GM23248 (cell line): ENCODE data around the gene DMTF1. TPM values are rescaled to one million over a fixed set of nuclear protein-coding genes. Genes with fewer than 3 reads are reported as not detected.

ENCODE experiments used
- DNase-seq: peaks from one replicate; pipeline ENCODE4 v3.0.0-alpha.2; 2015
- H2AFZ ChIP-seq: fragments of 200-600 bp; sonication (generic); 2 replicates; pipeline ENCODE4 v1.6.1; 2016; ENCODE audit warnings: antibody characterized with exemption
- H3F3A ChIP-seq: fragments of 200-600 bp; sonication (generic); 2 replicates; pipeline ENCODE4 v1.6.1; 2016; ENCODE audit warnings: mild to moderate bottlenecking, antibody characterized with exemption, mixed run types; ENCODE audit not compliant: insufficient read depth
- H3K27ac ChIP-seq: fragments of 200-600 bp; sonication (generic); 2 replicates; pipeline ENCODE4 v1.5.1; 2016; ENCODE audit warnings: mild to moderate bottlenecking
- H3K27me3 ChIP-seq: fragments of 200-600 bp; sonication (generic); replicated peaks from 2 replicates; pipeline ENCODE4 v1.6.1; 2016; ENCODE audit warnings: mild to moderate bottlenecking; ENCODE audit not compliant: insufficient read depth
- H3K36me3 ChIP-seq: fragments of 200-600 bp; sonication (generic); 2 replicates; pipeline ENCODE4 v1.6.1; 2016; ENCODE audit warnings: low read depth, mild to moderate bottlenecking
- H3K4me1 ChIP-seq: fragments of 200-600 bp; sonication (generic); 2 replicates; pipeline ENCODE4 v1.6.1; 2016; ENCODE audit warnings: mild to moderate bottlenecking; ENCODE audit not compliant: insufficient read depth
- H3K4me2 ChIP-seq: fragments of 200-600 bp; sonication (generic); one replicate; pipeline ENCODE4 v1.6.1; 2016; ENCODE audit warnings: mild to moderate bottlenecking; ENCODE audit not compliant: unreplicated experiment
- H3K4me3 ChIP-seq: fragments of 200-600 bp; sonication (generic); 2 replicates; pipeline ENCODE4 v1.5.1; 2016; ENCODE audit warnings: mild to moderate bottlenecking
- H3K79me2 ChIP-seq: fragments of 200-600 bp; sonication (generic); 2 replicates; pipeline ENCODE4 v1.6.1; 2016; ENCODE audit warnings: mild to moderate bottlenecking; ENCODE audit not compliant: insufficient read depth
- H3K9ac ChIP-seq: fragments of 200-600 bp; sonication (generic); 2 replicates; pipeline ENCODE4 v1.6.1; 2016; ENCODE audit warnings: mild to moderate bottlenecking
- H3K9me2 ChIP-seq: fragments of 200-600 bp; sonication (generic); 2 replicates; pipeline ENCODE4 v1.6.1; 2016; ENCODE audit warnings: mixed run types, mild to moderate bottlenecking, moderate library complexity; ENCODE audit not compliant: insufficient read depth
- H3K9me3 ChIP-seq: fragments of 200-600 bp; sonication (generic); one replicate; pipeline ENCODE4 v1.6.1; 2017; ENCODE audit warnings: low read depth
- H4K20me1 ChIP-seq: fragments of 200-600 bp; sonication (generic); 2 replicates; pipeline ENCODE4 v1.6.0; 2016; ENCODE audit not compliant: insufficient read depth
- EZH2 ChIP-seq: fragments of 200-600 bp; sonication (generic); IDR thresholded peaks from 2 replicates; pipeline ENCODE4 v1.6.1; 2018; ENCODE audit warnings: antibody characterized with exemption, mild to moderate bottlenecking; ENCODE audit not compliant: insufficient read depth, poor library complexity, severe bottlenecking
- EZH2phosphoT487 ChIP-seq: fragments of 200-600 bp; sonication (generic); IDR thresholded peaks from 2 replicates; pipeline ENCODE4 v1.6.1; 2018; ENCODE audit warnings: antibody characterized with exemption, moderate library complexity, mild to moderate bottlenecking, low read depth; ENCODE audit not compliant: insufficient read depth
- WGBS, 2 experiments: methylation state at CpG; one replicate each; pipeline ENCODE4 v1.1.6; 2015 to 2017; ENCODE audit warnings: low lambda C conversion rate in 2 of 2, low coverage in 1 of 2; ENCODE audit errors: missing lambda C conversion rate in 2 of 2; 5-methylcytosine and 5-hydroxymethylcytosine counted together
- in situ Hi-C: fragments of 300-500 bp; cut with MboI; formaldehyde crosslinking; loops from 2 replicates; pipeline ENCODE4 v1.15.0; 2020
- polyA plus RNA-seq: library from polyadenylated mRNA; unstranded; fragments of >200 nt; fragmentation: Nextera tagmentation; extraction: Ambion mirVana; gene quantifications from 2 replicates; pipeline ENCODE4 v1.2.1, GENCODE V29; 2016
- total RNA-seq: library from RNA; depleted of rRNA; stranded (reverse); fragments of >200 nt; shearing (Covaris generic); gene quantifications from 2 replicates; pipeline ENCODE4 v1.2.3, GENCODE V29; 2014

DMTF1 gene
- total and polyA plus RNA-seq, 2 experiments from 2014 or later, result 28.4 to 28.6 TPM

DNA sequence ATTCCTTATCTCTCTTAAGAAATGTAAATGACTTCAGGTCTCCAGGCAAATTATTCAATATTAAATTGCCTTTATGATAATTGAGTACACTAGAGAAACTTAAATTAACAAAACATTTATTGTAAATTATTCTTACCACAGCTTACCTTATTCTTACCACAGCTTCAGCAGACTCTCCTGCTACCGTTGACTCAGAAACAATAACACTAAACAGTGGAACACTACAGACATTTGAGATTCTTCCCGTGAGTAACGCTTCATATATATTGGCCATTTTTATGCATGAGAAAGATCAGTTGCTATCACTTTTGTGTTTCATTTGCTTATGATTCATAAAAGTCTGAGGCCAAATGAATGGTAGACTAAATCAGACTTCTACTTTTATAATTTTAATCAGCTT lies 38.5 kb downstream of the DMTF1 start:
- Histone ChIP-seq H3K4me3 (no peak overlapping the region), H3K36me3 (peaks cover 95% of the 10 kb centered on the region)
- 97 to 100% methylated on average over 3 of the region's 3 CpGs for WGBS, 2 experiments

DNA sequence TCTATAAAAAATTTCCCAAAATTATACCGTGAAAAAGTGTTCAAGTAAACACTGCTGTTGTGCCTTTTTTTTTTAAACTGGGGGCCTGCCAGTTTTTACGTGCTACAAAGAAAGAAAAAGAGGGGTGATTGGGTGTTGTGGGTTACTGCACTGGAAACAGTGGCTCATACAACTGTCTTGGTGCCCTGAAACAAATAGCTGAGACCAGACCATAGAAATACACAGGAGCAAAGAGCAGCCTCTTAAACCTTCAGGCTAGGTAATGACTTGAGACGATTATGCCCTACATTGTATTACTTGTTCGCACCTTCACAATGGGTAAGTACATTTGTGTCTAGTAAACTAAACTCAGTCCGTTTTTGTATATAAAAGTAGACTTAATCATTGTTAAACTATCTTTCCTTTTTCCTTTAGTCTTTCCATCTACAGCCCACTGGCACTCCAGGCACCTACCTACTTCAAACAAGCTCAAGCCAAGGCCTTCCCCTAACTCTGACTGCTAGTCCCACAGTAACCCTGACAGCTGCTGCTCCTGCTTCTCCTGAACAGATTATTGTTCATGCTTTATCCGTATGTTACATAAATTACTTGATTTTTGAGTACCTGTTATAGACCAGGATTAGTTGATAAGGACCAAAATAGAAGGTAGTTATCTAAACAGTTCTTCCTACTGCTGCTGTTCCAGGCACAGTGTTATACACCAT lies 40.7 kb downstream of the DMTF1 start:
- Histone ChIP-seq H3K4me2 (no peak overlapping the region), H4K20me1 (no peaks in the 10 kb centered on the region), H3K4me1 (no peaks in the 10 kb centered on the region; the same call in 1 of the 2 replicates), H3K4me3 (no peak overlapping the region), H3K79me2 (peaks cover 58% of the 10 kb centered on the region), H2AFZ (no peak overlapping the region), H3K9ac (no peak overlapping the region), H3F3A (peaks cover 76% of the 10 kb centered on the region), H3K27me3 (no peaks in the 10 kb centered on the region), H3K27ac (peak overlapping the region; percentile 3; the same call in 1 of the 2 replicates), H3K9me2 (no peaks in the 10 kb centered on the region), H3K36me3 (peaks cover 95% of the 10 kb centered on the region), H3K9me3 (no peaks in the 10 kb centered on the region)
- in situ Hi-C loops, result no loop called here
- TF ChIP-seq EZH2, result no peak
- no peak for TF ChIP-seq EZH2phosphoT487
- 66 to 72% methylated on average over 6 of the region's 6 CpGs for WGBS, 2 experiments
- DNase-seq, result no peak

More for the DNA sequence above, 38.5 kb downstream of the DMTF1 start:
- no peaks in the 10 kb centered on the region for H4K20me1 ChIP-seq
- no peak for DNase-seq
- H2AFZ ChIP-seq, result no peak overlapping the region
- no peak overlapping the region for H3K4me2 ChIP-seq
- H3K27ac ChIP-seq, result no peak overlapping the region
- H3K9me3 ChIP-seq, result no peaks in the 10 kb centered on the region
- no peaks in the 10 kb centered on the region; the same call in 1 of the 2 replicates for H3K4me1 ChIP-seq
- in situ Hi-C loops, result no loop called here
- peaks cover 82% of the 10 kb centered on the region for H3F3A ChIP-seq
- TF ChIP-seq EZH2phosphoT487, result no peak
- no peak for TF ChIP-seq EZH2
- no peaks in the 10 kb centered on the region for H3K27me3 ChIP-seq
- H3K9ac ChIP-seq, result no peak overlapping the region
- no peaks in the 10 kb centered on the region for H3K9me2 ChIP-seq
- peaks cover 55% of the 10 kb centered on the region for H3K79me2 ChIP-seq

DNA sequence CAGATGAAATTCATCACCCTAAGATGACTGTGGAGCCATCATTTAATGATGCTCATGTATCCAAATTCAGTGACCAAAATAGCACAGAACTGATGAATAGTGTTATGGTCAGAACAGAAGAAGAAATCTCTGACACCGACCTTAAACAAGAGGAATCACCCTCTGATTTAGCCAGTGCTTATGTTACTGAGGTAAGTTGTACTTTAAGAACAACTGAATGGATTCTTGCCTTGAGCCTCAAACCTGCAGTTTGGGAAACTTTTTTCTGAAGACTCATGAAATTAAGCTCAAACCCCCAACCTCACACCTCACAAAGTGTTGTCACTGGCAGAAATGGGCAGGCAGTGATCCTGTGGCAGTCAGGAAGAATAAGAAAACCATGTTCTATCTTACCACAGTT lies 41.7 kb downstream of the DMTF1 start:
- in situ Hi-C loops, result no loop called here
- Histone ChIP-seq H3K9ac (no peak overlapping the region), H3K36me3 (peaks cover 93% of the 10 kb centered on the region), H3K9me3 (no peaks in the 10 kb centered on the region), H3K4me2 (no peak overlapping the region), H3K4me1 (no peaks in the 10 kb centered on the region; the same call in 1 of the 2 replicates), H3K27me3 (no peaks in the 10 kb centered on the region), H3K9me2 (no peaks in the 10 kb centered on the region), H2AFZ (no peak overlapping the region), H3K79me2 (peaks cover 61% of the 10 kb centered on the region), H3K4me3 (no peak overlapping the region), H3F3A (peaks cover 78% of the 10 kb centered on the region), H3K27ac (peak overlapping the region; percentile 38), H4K20me1 (no peaks in the 10 kb centered on the region)
- TF ChIP-seq EZH2phosphoT487, result no peak
- TF ChIP-seq EZH2, result no peak
- DNase-seq, result no peak
- 57 to 65% methylated on average over 1 of the region's 1 CpG for WGBS, 2 experiments

DNA sequence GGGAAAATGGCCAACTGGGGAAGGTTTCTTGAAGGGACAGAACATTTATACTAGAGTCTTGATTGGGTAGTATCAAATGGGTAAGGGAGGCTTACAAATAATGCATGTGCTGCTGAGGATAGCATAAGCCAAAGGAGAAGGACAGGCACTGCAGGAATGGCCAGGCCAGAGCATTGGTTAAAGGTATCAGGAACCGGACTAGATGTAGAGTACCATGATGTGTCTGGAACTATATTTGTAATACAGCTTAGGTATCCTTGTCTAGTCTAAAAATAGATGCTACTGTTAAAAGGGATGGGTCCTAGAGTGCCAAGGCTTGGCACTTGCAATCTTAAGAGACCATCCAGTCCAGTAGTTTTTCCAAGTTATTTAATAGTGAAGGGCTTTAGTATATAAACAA lies 47.0 kb downstream of the DMTF1 start:
- in situ Hi-C loops, result no loop called here
- Histone ChIP-seq H3K27me3 (no peaks in the 10 kb centered on the region), H3K36me3 (peaks cover 42% of the 10 kb centered on the region), H3K4me2 (no peak overlapping the region), H3K9ac (no peak overlapping the region), H3K4me1 (no peaks in the 10 kb centered on the region; the same call in 1 of the 2 replicates), H2AFZ (no peak overlapping the region), H3F3A (peaks cover 67% of the 10 kb centered on the region), H3K9me3 (no peaks in the 10 kb centered on the region), H3K27ac (no peak overlapping the region), H3K9me2 (no peaks in the 10 kb centered on the region), H3K4me3 (no peak overlapping the region), H3K79me2 (peaks cover 90% of the 10 kb centered on the region), H4K20me1 (no peaks in the 10 kb centered on the region)
- 96% methylated on average over 1 of the region's 1 CpG for WGBS, 2 experiments
- no peak for DNase-seq
- TF ChIP-seq EZH2 (no peak), EZH2phosphoT487 (no peak)
